Testis (tissue), 3 donors: ENCODE data around the gene DHRS3. TPM values are rescaled to one million over a fixed set of nuclear protein-coding genes. Genes with fewer than 3 reads are reported as not detected.

Experiments used
- DNase-seq: peaks from one replicate; pipeline ENCODE4 v3.0.0-alpha.2; 2019
- H3K27ac ChIP-seq, 2 donors: fragments of 200-600 bp; sonication (generic); one replicate each; pipeline ENCODE4 v1.5.1; 2019
- H3K27me3 ChIP-seq: fragments of 200-600 bp; sonication (generic); one replicate; pipeline ENCODE4 v1.5.1; 2019
- H3K36me3 ChIP-seq: fragments of 200-600 bp; sonication (generic); one replicate; pipeline ENCODE4 v1.5.1; 2017; ENCODE audit warnings: low read depth; ENCODE audit errors: missing control alignments
- H3K4me1 ChIP-seq: fragments of 200-600 bp; sonication (generic); one replicate; pipeline ENCODE4 v1.5.1; 2019
- H3K4me3 ChIP-seq, 2 donors: fragments of 200-600 bp; sonication (generic); one replicate each; pipeline ENCODE4 v1.5.1; 2017 to 2019
- H3K9me3 ChIP-seq: fragments of 200-600 bp; sonication (generic); one replicate; pipeline ENCODE4 v1.5.1; 2017
- CTCF ChIP-seq, 3 experiments: fragments of 450-650 bp in 2 of 3; fragments of 200-600 bp in 1 of 3; sonication (generic) in 1 of 3; IDR thresholded peaks; one replicate each; pipeline ENCODE4 v1.5.1; 2016 to 2019; ENCODE audit warnings: antibody characterized with exemption in 3 of 3, mild to moderate bottlenecking in 2 of 3, moderate library complexity in 1 of 3
- POLR2A ChIP-seq: fragments of 450-650 bp; IDR thresholded peaks from one replicate; pipeline ENCODE4 v1.6.1; 2017; ENCODE audit warnings: antibody characterized with exemption, mild to moderate bottlenecking, moderate library complexity
- WGBS, 2 donors: methylation state at CpG; one replicate each; pipeline ENCODE4 v1.1.5; 2018; 5-methylcytosine and 5-hydroxymethylcytosine counted together
- intact Hi-C: fragments of 100-400 bp; cut with DNase I; formaldehyde crosslinking; loops from one replicate; pipeline ENCODE4 v1.15.1; 2023; ENCODE audit warnings: low total_unique reads
- polyA plus RNA-seq: library from polyadenylated mRNA; stranded (reverse); fragments of 350-450 nt; fragmentation: Illumina TruSeq; extraction: RNeasy Lipid Tissue Mini Kit (QIAGEN cat#74804); gene quantifications from one replicate; pipeline ENCODE4 v1.2.3, GENCODE V29; 2014; ENCODE audit warnings: low read depth, low replicate concordance; ENCODE audit not compliant: insufficient read depth
- total RNA-seq, 2 donors: library from RNA; depleted of rRNA; stranded (reverse); fragments of >200 nt; gene quantifications; one replicate each; pipeline ENCODE4 v1.2.3, GENCODE V29; 2016

The DHRS3 gene
- total and polyA plus RNA-seq, 3 donors from 2014 or later = 27.1 to 38.7 (median 30.2) TPM

- TF ChIP-seq POLR2A = no peak
Measured at GRCh38 chr1:12615159-12615864, 2.7 kb downstream of the DHRS3 start.

GRCh38 chr1:12614402-12615158 lies 3.4 kb downstream of the DHRS3 start:
- H3K27me3 ChIP-seq = no peaks in the 10 kb centered on the region
- TF ChIP-seq CTCF (IDR thresholded peaks at IDR 0.05) (no peak), POLR2A (no peak)
- H3K27ac ChIP-seq = no peak overlapping the region
- intact Hi-C loops = loop anchor here (10.0 kb wide), 1 partner anchor 210 kb away; no protein-coding TSS in a partner anchor
- H3K4me3 ChIP-seq = no peak overlapping the region
- no peak for DNase-seq
- WGBS, 2 donors = 78 to 81% methylated on average over 7 of the region's 7 CpGs
- H3K36me3 ChIP-seq = no peaks in the 10 kb centered on the region
- H3K9me3 ChIP-seq = no peaks in the 10 kb centered on the region
- peaks cover 27% of the 10 kb centered on the region for H3K4me1 ChIP-seq

More at GRCh38 chr1:12615159-12615864, 2.7 kb downstream of the DHRS3 start:
- H3K4me1 ChIP-seq = peaks cover 33% of the 10 kb centered on the region
- peak overlapping the region; percentile 62 to 70 for H3K4me3 ChIP-seq
- intact Hi-C loops = loop anchor here (10.0 kb wide), 1 partner anchor 211 kb away; no protein-coding TSS in a partner anchor
- no peak for DNase-seq
- no peaks in the 10 kb centered on the region for H3K9me3 ChIP-seq
- H3K36me3 ChIP-seq = no peaks in the 10 kb centered on the region
- H3K27me3 ChIP-seq = no peaks in the 10 kb centered on the region
- peak overlapping the region; percentile 56 to 84 for H3K27ac ChIP-seq
- WGBS, 2 donors = 22 to 28% methylated on average over 12 of the region's 12 CpGs

GRCh38 chr1:12613180-12613579 lies 4.8 kb downstream of the DHRS3 start:
- Histone ChIP-seq H3K36me3 (no peaks in the 10 kb centered on the region), H3K9me3 (no peaks in the 10 kb centered on the region), H3K4me1 (peaks cover 20% of the 10 kb centered on the region), H3K4me3 (no peak overlapping the region), H3K27ac (no peak overlapping the region), H3K27me3 (no peaks in the 10 kb centered on the region)
- no peak for TF ChIP-seq CTCF (IDR thresholded peaks at IDR 0.05)
- TF ChIP-seq POLR2A = no peak
- intact Hi-C loops = loop anchor here (10.0 kb wide), 1 partner anchor 208 kb away; no protein-coding TSS in a partner anchor
- 94 to 98% methylated on average over 4 of the region's 4 CpGs for WGBS, 2 donors
- no peak for DNase-seq

GRCh38 chr1:12610941-12611340 lies 7.1 kb downstream of the DHRS3 start:
- Histone ChIP-seq H3K9me3 (no peaks in the 10 kb centered on the region), H3K4me3 (no peak overlapping the region), H3K36me3 (no peaks in the 10 kb centered on the region), H3K4me1 (peaks cover 14% of the 10 kb centered on the region), H3K27me3 (no peaks in the 10 kb centered on the region), H3K27ac (no peak overlapping the region)
- 91 to 92% methylated on average over 7 of the region's 7 CpGs for WGBS, 2 donors
- DNase-seq = no peak
- intact Hi-C loops = loop anchor here (10.0 kb wide), 1 partner anchor 206 kb away; no protein-coding TSS in a partner anchor
- TF ChIP-seq CTCF (IDR thresholded peaks at IDR 0.05) (no peak), POLR2A (no peak)

- TF ChIP-seq CTCF (IDR thresholded peaks at IDR 0.05) (no peak), POLR2A (no peak)
- 91 to 93% methylated on average over 7 of the region's 7 CpGs for WGBS, 2 donors
- DNase-seq = no peak
- Histone ChIP-seq H3K9me3 (no peaks in the 10 kb centered on the region), H3K4me1 (peaks cover 9% of the 10 kb centered on the region), H3K36me3 (no peaks in the 10 kb centered on the region), H3K27me3 (no peaks in the 10 kb centered on the region), H3K4me3 (no peak overlapping the region), H3K27ac (no peak overlapping the region)
- intact Hi-C loops = loop anchor here (10.0 kb wide), 1 partner anchor 206 kb away; no protein-coding TSS in a partner anchor
Measured at GRCh38 chr1:12610305-12610935, 7.6 kb downstream of the DHRS3 start.
